Measurements from ENCODE around the gene KRT78.

KRT78 gene

DNA sequence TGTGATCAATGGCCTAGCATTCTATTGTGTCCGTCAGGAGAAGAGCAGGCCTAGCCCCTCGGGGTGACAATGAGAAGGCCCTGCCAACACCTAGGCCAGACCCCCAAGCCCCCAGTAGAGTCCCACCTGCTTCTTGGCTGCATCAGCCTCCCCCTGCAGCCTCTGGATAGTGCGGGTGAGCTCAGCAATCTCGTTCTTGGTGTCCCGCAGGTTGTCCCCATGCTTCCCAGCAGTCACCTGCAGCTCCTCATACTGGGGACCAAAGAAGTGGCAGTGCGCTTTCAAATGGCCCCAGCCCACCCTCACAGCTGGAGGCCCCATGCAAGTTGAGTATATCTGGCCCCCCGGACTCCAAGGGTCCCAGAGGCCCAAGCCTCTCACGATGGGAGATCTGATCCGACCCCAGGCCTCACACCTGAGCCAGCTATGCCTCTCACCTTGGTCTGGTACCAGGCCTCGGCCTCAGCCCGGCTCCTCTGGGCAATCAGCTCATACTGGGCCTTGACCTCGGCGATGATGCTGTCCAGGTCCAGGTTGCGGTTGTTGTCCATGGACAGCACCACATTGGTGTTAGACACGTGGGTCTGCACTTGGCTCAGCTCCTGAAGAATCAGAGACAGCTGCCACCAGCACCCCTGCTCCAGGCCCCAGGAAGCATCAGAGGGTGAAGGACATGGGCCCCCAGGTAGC is 24.9 kb downstream of the KRT78 start:
- DNase-seq: no peak

GRCh38 chr12:52822771-52823510 is 25.9 kb downstream of the KRT78 start:
- DNase-seq: no peak

DNA sequence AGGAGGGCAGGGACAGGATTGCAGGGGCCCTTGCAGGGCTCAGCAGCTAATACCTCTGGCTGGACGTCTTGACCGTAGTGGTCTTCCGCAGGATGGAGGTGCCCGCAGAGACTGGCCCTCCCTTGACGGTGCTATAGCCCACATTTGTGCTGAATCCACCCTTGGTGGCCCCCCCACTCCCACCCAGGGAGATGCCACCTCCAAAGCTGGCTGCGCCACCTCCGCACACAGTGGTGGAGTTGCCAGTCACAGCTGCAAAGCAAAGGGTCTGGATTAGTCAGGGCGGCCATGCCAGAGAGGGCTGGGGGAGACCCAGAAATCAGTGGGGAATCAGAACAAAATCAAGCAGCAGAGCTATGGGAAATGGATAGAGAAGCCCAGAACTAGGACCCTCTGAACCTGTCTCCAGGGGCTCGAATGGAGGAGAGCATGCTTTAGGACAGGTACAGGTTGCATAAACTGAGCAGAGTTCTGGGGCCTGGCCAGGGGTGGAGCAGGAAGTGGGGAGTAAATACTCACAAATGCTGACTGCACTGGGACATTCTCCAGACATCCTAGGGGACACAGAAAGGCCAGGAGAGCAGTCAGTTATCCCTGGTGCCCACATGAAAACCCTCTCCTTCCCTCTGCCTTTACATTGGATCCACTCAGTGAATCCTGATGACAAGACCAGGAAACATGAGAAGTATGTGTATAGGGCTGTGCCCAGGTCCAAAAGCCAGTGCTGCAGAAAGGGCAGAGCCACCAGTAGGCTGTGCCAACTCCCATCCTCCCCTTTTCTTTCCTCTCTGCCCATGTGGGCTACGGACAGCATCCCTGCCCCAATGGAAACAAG is 26.8 kb downstream of the KRT78 start:
- DNase-seq: no peak

GRCh38 chr12:52821071-52821730 is 27.6 kb downstream of the KRT78 start:
- DNase-seq: no peak

- no peak for DNase-seq
These were observed 28.3 kb downstream of the KRT78 start for GRCh38 chr12:52820521-52820920.

GRCh38 chr12:52819731-52820510 is 28.9 kb downstream of the KRT78 start:
- no peak for DNase-seq

- DNase-seq: no peak
These were observed 29.8 kb downstream of the KRT78 start for GRCh38 chr12:52818887-52819420.

GRCh38 chr12:52818388-52818787 is 30.4 kb downstream of the KRT78 start:
- no peak for DNase-seq

GRCh38 chr12:52817699-52818238 is 31.0 kb downstream of the KRT78 start:
- DNase-seq: no peak

DNA sequence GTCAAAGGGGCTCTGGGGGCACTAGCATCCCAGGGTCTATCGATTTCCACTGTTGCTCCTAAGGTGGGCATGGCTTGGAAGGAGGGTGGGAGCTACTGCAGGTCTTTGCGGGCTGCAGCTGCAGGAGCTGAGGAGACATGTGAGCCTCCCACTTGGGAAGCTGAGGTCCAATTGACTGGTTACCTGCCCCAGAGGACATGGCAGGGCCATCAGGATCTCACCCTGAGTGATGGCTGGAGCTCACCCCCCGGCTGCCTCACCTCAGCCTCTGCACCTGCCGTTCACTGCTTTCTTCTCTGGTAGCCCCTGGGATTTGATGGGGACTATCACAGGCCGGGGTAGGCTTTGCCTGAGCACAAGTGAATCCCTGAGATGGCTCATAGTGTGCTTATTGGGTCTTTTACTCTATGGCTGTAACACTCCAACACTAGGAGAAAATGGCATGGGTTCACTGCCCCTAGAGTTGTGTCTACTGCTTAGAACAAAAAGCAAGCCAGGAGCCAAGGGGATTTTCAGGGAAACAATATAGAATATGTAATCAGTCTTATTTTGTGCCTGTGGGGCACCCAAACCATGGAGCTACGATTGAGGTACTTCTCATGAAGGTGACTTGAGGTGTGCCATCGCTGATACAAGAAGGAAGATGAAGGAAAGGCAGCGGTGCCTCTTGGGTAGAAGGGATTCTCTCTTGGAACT is 31.6 kb downstream of the KRT78 start:
- DNase-seq: no peak

GRCh38 chr12:52815676-52816588 is 32.9 kb downstream of the KRT78 start:
- no peak for DNase-seq

DNA sequence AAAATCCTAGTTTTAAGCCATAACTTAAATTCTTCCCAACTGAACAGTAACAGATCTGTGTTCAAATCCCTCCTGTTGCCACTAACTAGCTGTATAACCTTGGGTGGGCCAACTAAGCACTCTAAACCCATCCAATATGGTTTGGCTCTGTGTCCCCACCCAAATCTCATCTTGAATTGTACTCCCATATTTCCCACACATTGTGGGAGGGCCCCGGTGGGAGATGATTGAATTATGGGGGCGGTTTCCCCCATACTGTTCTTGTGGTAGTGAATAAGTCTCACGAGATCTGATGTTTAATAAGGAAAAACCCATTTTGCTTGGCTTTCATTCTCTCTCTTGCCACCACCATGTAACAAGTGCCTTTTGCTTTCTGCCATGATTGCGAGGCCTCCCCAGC is 33.6 kb downstream of the KRT78 start:
- no peak for DNase-seq

DNA sequence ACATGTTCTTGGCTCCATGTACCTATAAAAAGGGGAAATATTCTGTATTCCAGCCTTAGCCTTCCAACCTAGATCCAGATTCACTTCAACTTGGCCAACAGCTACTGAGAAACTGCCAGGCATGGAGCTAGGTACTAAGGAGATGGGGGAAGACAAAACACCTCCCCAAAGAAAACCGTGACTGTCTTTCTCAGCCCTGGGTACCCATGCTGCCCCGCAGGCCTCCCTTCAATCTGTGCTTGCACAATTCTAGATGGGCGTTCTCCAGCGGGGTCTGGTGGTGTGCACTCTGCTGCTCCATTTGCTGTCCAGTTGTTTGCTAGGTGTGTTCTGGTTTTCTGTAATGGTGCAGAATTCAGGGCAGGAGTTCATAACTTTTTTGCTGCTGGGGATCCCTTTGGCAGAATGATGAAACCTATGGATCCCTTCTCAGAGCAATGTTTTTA is 34.1 kb downstream of the KRT78 start:
- no peak for DNase-seq

DNA sequence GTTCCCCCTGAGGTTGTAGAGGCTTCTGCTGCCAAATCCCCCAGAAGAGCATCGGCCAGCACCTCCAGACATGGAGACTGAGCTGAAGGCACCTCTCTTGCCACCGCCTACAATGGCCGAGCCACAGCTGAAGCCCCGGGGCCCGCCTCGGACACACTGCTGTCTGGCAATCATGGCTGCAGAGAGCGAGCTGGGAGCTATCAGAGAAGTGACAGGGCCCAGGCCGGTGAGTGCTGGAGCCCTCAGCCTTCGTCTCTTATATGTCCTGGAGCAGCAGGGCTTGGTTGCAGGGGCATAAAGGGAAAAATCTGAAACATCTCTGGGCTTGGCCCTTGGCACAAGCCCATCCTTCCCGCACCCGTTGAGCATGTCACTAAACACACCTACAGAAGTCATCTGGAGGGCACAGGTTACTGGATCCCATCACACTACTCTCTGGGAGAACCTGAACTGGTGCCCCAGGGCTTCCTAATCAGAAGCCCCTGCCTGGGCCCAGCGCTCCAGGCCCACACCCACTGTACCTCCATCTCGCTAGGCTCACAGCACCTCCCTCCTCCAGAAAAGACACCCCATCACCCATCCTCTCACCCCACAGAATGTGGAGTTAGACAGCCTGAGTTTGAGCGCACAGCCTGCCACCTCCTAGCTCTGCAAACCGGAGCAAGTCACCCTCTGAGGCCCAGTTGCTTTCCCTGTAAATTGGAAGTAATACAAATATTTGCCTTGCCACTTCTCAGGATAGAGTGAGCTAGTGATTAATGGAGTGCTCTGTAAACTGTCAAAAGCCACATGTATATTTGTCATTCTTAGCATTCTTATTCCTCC is 34.7 kb downstream of the KRT78 start, which contains the start of gene KRT4:
Gene KRT4, minus strand, starts transcription at position 232 of the 825 bp plus-strand sequence. Its CDS starts 58 bp downstream, at position 174.
- DNase-seq: no peak

DNA sequence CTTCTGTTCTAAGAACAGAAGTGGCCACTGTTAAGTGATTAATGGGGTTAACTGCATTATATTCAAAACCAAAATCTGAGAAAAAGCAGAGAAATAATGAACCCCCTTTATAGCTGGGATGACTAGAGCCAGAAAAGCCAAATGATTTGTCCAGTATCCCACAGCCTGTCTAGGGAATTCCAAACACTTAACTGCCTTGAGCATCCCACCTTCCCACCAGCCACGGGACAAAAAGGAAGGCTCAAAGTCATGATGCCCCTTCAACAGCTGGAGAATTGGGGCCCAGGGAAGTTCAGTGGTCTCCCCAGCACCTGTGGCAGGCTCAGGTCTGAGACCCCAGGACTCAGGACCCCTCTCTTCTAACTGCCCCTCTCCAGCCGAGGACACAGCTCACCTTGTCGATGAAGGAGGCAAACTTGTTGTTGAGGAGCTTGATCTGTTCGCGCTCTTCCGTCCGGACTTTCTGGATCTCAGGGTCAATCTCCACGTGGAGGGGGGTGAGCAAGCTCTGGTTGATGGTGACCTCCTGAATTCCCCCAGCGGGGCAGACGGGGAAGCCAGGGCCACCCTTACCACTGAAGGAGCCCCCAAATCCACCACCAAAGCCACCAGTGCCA is 35.5 kb downstream of the KRT78 start:
- DNase-seq: no peak

DNA sequence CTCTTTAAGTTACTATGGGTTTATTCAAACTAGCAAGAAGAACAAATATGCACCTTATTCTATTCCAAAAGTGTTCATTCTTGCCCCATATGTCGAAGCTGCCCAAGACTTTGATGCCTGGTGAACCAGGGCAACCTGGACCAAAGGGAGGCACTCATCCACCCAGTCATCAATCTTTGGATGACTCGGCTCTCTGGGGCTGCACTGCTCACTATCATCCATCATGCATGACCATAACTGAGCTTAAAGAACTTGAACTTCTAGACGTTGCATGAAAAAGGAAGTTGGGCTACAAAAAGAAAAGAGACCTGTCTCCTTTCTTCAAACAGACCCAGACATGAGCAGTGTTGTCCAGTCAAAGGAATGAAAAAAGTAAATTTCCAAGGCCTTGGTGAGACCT is 36.0 kb downstream of the KRT78 start:
- no peak for DNase-seq

- no peak for DNase-seq
These were observed 36.8 kb downstream of the KRT78 start for GRCh38 chr12:52812073-52812400.

Data from NCI-H526 (cell line).